DMS53 (cell line): Measurements from ENCODE around the gene TP53.
"Not testable (repeated sequence)": the region's sequence is repeated elsewhere in the genome, so short reads cannot be mapped to it uniquely, and the experiment has no call there.

Source experiments
- DNase-seq: peaks from one replicate; lab custom pipeline; 2025; lab: John Stamatoyannopoulos, UW

The TP53 gene

GRCh38 chr17:7674934-7675333, 12.4 kb downstream of the TP53 start:
- no peak for DNase-seq

- DNase-seq, result peak; percentile 57
These were observed 14.1 kb downstream of the TP53 start for GRCh38 chr17:7673239-7673638.

- DNase-seq, result no peak
These were observed 18.8 kb downstream of the TP53 start for GRCh38 chr17:7668482-7668881.

GRCh38 chr17:7667656-7668406, 19.5 kb downstream of the TP53 start:
- no peak for DNase-seq

GRCh38 chr17:7656958-7657609, 30.2 kb downstream of the TP53 start:
- DNase-seq, result no peak

- DNase-seq, result no peak
These were observed 31.8 kb downstream of the TP53 start for GRCh38 chr17:7655541-7655840.

GRCh38 chr17:7654832-7655540, 32.3 kb downstream of the TP53 start:
- DNase-seq, result no peak

- DNase-seq, result no peak
These were observed 34.6 kb downstream of the TP53 start for GRCh38 chr17:7652388-7653356.

GRCh38 chr17:7651665-7652387, 35.5 kb downstream of the TP53 start:
- DNase-seq, result no peak

- DNase-seq, result no peak
These were observed 36.1 kb downstream of the TP53 start for GRCh38 chr17:7651097-7651664.

- DNase-seq, result peak; percentile 96
These were observed 36.7 kb downstream of the TP53 start, which contains the start of gene ATP1B2 for GRCh38 chr17:7650509-7651096. Gene ATP1B2, plus strand, starts transcription at chr17:7650926. Its CDS starts 593 bp downstream, at chr17:7651519.

- DNase-seq, result no peak
These were observed 40.3 kb downstream of the TP53 start for GRCh38 chr17:7647018-7647417.

- DNase-seq, result no peak
These were observed 40.8 kb downstream of the TP53 start for GRCh38 chr17:7646457-7646856.

- no peak for DNase-seq
These were observed 42.5 kb downstream of the TP53 start for GRCh38 chr17:7644775-7645174.

- not testable (repeated sequence) for DNase-seq
These were observed 45.7 kb downstream of the TP53 start for GRCh38 chr17:7641635-7642034.

GRCh38 chr17:7640783-7641182, 46.5 kb downstream of the TP53 start:
- DNase-seq, result no peak

- no peak for DNase-seq
These were observed 51.1 kb downstream of the TP53 start for GRCh38 chr17:7636163-7636562.

- peak; percentile 77 for DNase-seq
These were observed 52.9 kb downstream of the TP53 start for GRCh38 chr17:7634384-7634783.

- DNase-seq, result no peak
These were observed 54.2 kb downstream of the TP53 start for GRCh38 chr17:7633093-7633492.

GRCh38 chr17:7632492-7632894, 54.8 kb downstream of the TP53 start:
- DNase-seq, result peak; percentile 70
